GM23248 (cell line): ENCODE data around the gene PIM1.

Experiments
- EZH2 ChIP-seq: fragments of 200-600 bp; sonication (generic); IDR thresholded peaks from 2 replicates; pipeline ENCODE4 v1.6.1; 2018; ENCODE audit warnings: antibody characterized with exemption, mild to moderate bottlenecking; ENCODE audit not compliant: insufficient read depth, poor library complexity, severe bottlenecking
- EZH2phosphoT487 ChIP-seq: fragments of 200-600 bp; sonication (generic); IDR thresholded peaks from 2 replicates; pipeline ENCODE4 v1.6.1; 2018; ENCODE audit warnings: antibody characterized with exemption, moderate library complexity, mild to moderate bottlenecking, low read depth; ENCODE audit not compliant: insufficient read depth

DNA sequence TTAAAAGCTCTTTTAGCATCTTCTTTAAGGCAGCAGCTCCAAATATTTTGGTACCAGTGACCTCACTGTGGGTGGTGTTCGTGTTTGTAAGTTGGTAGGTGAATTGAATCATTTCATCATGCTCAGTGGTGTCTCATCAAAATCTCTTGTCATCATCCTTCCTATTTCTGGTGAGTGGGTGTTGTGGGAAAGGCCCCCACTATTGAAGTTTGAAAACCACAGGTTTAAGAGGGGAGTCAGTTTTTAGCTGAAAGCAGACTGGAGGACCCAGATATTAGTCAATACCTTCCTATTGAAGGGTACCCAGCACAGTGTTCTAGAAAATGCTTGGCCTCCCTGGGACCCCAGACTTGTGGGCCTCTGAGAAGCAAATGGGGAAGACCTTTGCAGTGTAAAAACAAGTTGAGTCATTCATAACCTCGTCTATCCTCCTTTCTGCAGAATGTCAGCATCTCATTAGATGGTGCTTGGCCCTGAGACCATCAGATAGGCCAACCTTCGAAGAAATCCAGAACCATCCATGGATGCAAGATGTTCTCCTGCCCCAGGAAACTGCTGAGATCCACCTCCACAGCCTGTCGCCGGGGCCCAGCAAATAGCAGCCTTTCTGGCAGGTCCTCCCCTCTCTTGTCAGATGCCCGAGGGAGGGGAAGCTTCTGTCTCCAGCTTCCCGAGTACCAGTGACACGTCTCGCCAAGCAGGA, 3.7 kb downstream of the PIM1 start:
- TF ChIP-seq EZH2 = no peak
- TF ChIP-seq EZH2phosphoT487 = no peak
